Mesothelial cell of epicardium (in vitro differentiated cells): ENCODE measurements around the gene MRPS33. TPM values are rescaled to one million over a fixed set of nuclear protein-coding genes. Genes with fewer than 3 reads are reported as not detected.

Source experiments
- DNase-seq, 2 experiments: peaks; one replicate each; pipeline ENCODE4 v3.0.0; 2021; ENCODE audit warnings: low spot score in 2 of 2; ENCODE audit not compliant: unreplicated experiment in 2 of 2
- H3K27ac Mint-ChIP-seq: 2 replicates; pipeline ENCODE4 v1.8.0; 2021; ENCODE audit warnings: mixed read lengths
- H3K27me3 Mint-ChIP-seq: 2 replicates; pipeline ENCODE4 v1.8.0; 2021; ENCODE audit warnings: low read depth, mixed read lengths
- H3K36me3 Mint-ChIP-seq: 2 replicates; pipeline ENCODE4 v1.8.0; 2021; ENCODE audit warnings: mixed read lengths
- H3K4me1 Mint-ChIP-seq: 2 replicates; pipeline ENCODE4 v1.8.0; 2021; ENCODE audit warnings: mixed read lengths
- H3K4me3 Mint-ChIP-seq: 2 replicates; pipeline ENCODE4 v1.8.0; 2021; ENCODE audit warnings: mild to moderate bottlenecking, moderate library complexity, mixed read lengths
- H3K9me3 Mint-ChIP-seq: 2 replicates; pipeline ENCODE4 v1.8.0; 2021; ENCODE audit warnings: mixed read lengths
- total RNA-seq: library from RNA; stranded (reverse); gene quantifications from 3 replicates; pipeline ENCODE4 v1.2.1, GENCODE V29; 2021
- TF ChIP-seq, protein P1 (sequence below): fragments of 200-600 bp; sonication (generic); IDR thresholded peaks from one replicate; pipeline ENCODE4 v1.5.0; 2021; ENCODE audit warnings: antibody characterized with exemption; ENCODE audit not compliant: unreplicated experiment

The MRPS33 gene
- total RNA-seq, 1 donor from 2014 or later, result 41.5 TPM

DNA sequence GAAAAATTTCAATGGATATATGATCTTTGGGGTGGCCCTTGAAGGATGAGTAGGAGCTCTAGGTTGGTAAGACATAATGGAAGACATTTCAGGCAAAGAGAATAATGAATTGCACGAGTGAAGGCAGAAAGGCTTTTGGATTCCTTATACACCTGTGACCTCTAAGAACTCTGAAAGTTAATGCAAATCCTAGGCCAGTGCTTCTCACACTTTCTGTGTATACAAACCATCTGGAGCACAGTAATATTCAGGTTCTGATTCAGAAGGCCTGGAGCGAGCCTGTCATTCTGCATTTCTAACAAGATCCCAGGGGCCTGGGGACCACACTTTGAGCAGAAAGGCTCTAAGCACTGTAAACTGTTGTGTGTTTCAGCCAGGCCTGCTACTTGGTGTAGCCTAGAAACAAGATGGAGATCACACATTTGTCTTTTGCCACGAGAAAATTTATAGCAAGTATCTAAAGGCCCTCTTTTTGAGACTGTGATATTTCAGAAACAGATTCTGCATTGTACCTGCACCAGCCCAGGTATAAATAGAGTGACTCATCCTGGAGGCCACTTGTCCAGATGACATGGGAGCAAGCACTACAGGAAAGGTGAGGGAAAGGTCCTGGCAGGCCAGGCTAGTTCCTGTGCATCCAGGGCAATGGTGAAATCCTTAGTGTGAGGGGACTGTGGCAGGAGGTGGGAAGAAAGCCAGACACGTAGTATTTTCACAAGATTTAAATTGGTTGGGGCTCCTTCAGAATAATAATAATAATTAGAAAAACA lies 24.4 kb downstream of the MRPS33 start:
- H3K4me3 Mint-ChIP-seq, result no peak overlapping the region
- H3K4me1 Mint-ChIP-seq, result no peaks in the 10 kb centered on the region
- H3K36me3 Mint-ChIP-seq, result no peaks in the 10 kb centered on the region
- DNase-seq, result no peak
- no peaks in the 10 kb centered on the region for H3K9me3 Mint-ChIP-seq
- H3K27ac Mint-ChIP-seq, result no peak overlapping the region
- TF ChIP-seq, protein P1, sequence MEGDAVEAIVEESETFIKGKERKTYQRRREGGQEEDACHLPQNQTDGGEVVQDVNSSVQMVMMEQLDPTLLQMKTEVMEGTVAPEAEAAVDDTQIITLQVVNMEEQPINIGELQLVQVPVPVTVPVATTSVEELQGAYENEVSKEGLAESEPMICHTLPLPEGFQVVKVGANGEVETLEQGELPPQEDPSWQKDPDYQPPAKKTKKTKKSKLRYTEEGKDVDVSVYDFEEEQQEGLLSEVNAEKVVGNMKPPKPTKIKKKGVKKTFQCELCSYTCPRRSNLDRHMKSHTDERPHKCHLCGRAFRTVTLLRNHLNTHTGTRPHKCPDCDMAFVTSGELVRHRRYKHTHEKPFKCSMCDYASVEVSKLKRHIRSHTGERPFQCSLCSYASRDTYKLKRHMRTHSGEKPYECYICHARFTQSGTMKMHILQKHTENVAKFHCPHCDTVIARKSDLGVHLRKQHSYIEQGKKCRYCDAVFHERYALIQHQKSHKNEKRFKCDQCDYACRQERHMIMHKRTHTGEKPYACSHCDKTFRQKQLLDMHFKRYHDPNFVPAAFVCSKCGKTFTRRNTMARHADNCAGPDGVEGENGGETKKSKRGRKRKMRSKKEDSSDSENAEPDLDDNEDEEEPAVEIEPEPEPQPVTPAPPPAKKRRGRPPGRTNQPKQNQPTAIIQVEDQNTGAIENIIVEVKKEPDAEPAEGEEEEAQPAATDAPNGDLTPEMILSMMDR, result no peak
- peaks cover 2% of the 10 kb centered on the region for H3K27me3 Mint-ChIP-seq

DNA sequence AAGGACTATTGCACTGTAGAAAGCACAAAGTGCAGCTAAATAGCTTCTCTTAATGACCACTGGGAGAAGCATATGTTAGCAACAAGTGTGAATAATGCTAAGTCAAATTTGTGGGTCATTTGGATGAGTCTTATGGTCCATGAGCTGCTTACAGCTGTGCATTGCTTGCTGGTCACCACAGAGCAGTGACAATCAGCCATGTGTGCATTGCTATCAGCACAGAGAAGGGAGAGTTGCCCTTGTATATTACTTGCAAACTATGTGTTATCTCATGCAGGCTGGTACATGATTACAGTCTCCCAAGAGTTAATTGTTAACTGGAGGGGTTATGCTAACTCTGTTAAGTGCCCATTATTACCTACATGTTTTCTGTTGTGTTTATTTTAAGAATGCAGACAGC lies 25.7 kb downstream of the MRPS33 start:
- no peak overlapping the region for H3K27ac Mint-ChIP-seq
- peaks cover 2% of the 10 kb centered on the region for H3K27me3 Mint-ChIP-seq
- peaks cover 4% of the 10 kb centered on the region for H3K9me3 Mint-ChIP-seq
- no peak overlapping the region for H3K4me3 Mint-ChIP-seq
- DNase-seq, result no peak
- no peaks in the 10 kb centered on the region for H3K4me1 Mint-ChIP-seq
- no peaks in the 10 kb centered on the region for H3K36me3 Mint-ChIP-seq
- TF ChIP-seq, protein P1, result no peak

DNA sequence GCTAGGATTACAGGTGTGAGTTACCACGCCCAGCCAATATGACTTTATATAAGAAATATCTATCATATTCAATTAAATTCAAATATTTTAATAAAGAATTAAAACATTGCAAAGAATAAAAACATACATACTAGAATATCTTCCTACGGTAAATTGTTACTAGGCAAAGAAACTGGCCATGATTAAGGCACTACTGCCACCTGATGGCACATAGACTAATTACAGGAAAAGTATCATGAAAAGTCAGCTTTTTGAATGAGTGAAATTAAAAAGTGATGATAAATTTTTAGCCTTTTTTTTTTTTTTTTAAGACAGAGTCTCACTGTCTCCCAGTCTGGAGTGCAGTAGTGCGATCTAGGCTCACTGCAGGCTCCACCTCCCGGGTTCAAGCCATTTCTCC lies 30.9 kb downstream of the MRPS33 start:
- H3K27ac Mint-ChIP-seq, result no peak overlapping the region
- no peaks in the 10 kb centered on the region for H3K4me1 Mint-ChIP-seq
- TF ChIP-seq, protein P1, result peak; percentile 21
- no peak for DNase-seq
- peaks cover 4% of the 10 kb centered on the region for H3K9me3 Mint-ChIP-seq
- no peak overlapping the region for H3K4me3 Mint-ChIP-seq
- H3K27me3 Mint-ChIP-seq, result peaks cover 6% of the 10 kb centered on the region
- no peaks in the 10 kb centered on the region for H3K36me3 Mint-ChIP-seq

DNA sequence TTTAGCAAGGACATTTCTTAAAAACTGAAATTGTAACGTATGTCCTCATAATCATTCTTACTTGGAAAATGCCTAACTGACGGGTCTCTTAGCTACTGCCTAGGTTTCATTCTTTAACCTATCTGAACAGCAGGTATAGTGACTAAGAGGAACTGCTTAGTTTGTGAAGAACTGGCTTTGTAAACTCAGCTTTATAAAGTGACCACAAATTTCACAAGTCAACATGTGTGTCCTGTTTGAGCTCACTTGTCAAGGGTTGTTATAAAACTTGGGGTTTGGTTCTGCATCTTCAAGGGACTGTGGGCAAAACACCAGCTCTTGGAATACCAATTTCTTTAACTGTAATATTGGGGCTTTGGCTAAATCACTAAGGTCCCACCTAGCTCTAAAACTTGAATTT lies 32.2 kb downstream of the MRPS33 start:
- H3K4me3 Mint-ChIP-seq, result no peak overlapping the region
- no peak overlapping the region for H3K27ac Mint-ChIP-seq
- DNase-seq, result no peak
- peaks cover 4% of the 10 kb centered on the region for H3K4me1 Mint-ChIP-seq
- H3K36me3 Mint-ChIP-seq, result no peaks in the 10 kb centered on the region
- TF ChIP-seq, protein P1, result no peak
- peaks cover 4% of the 10 kb centered on the region for H3K9me3 Mint-ChIP-seq
- peaks cover 6% of the 10 kb centered on the region for H3K27me3 Mint-ChIP-seq

DNA sequence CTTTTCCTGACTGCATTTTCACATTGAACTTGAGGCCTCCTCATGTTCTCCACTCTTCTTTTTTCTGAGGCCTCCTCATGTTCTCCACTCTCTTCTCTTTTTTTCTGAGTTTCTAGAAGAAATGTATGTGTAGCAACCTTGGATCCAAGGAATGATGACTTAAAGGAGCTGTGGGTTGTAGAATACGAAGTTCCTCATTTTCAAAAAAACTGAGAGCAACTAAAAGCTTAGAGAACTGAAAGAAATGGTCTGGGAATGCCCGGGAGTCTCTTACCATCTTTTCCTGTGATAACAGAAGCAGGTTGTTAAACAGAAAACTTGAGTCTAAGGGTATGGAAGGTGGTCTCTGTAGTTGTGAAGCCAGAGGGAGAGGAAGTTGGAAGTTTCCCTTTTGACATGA lies 32.8 kb downstream of the MRPS33 start:
- Mint-ChIP-seq H3K36me3 (no peaks in the 10 kb centered on the region), H3K27me3 (peaks cover 6% of the 10 kb centered on the region), H3K9me3 (peaks cover 4% of the 10 kb centered on the region), H3K27ac (no peak overlapping the region), H3K4me3 (no peak overlapping the region), H3K4me1 (peaks cover 6% of the 10 kb centered on the region)
- TF ChIP-seq, protein P1, result no peak
- no peak for DNase-seq
